H1 (cell line): ENCODE measurements around the gene SYK. TPM values are rescaled to one million over a fixed set of nuclear protein-coding genes. Genes with fewer than 3 reads are reported as not detected.

Source experiments
- CTCF ChIA-PET: fragments of 300-600 bp; sonication (Branson Sonifier 250); formaldehyde crosslinking; loops from one replicate; lab custom pipeline; 2021; ENCODE audit not compliant: partially characterized antibody; lab: Charles Lee
- POLR2A ChIA-PET: fragments of 300-600 bp; sonication (Branson Sonifier 250); formaldehyde crosslinking; loops from one replicate; lab custom pipeline; 2021; ENCODE audit warnings: inconsistent platforms; ENCODE audit not compliant: partially characterized antibody; lab: Charles Lee
- DNase-seq, 2 experiments: peaks; one replicate each; pipeline versions ENCODE4 v3.0.0 to v3.0.0-alpha.2; 2010 to 2022; ENCODE audit warnings: low spot score in 2 of 2, low read depth in 1 of 2, mixed read lengths in 1 of 2
- FAIRE-seq: peaks from 2 replicates; lab custom pipeline; 2011; peaks lifted over from hg19 to GRCh38; lab: Jason Lieb, UNC
- H2AFZ ChIP-seq: 2 replicates; pipeline ENCODE4 v1.8.1; 2012; ENCODE audit warnings: low read length, inconsistent platforms
- H2AK5ac ChIP-seq: 2 replicates; pipeline ENCODE4 v1.6.1; 2013; ENCODE audit warnings: low read depth, low read length
- H2BK120ac ChIP-seq: replicated peaks from 2 replicates; pipeline ENCODE3; 2013; ENCODE audit warnings: low read depth, low read length, inconsistent platforms
- H2BK12ac ChIP-seq: 2 replicates; pipeline ENCODE4 v1.6.1; 2013; ENCODE audit warnings: low read depth, low read length
- H2BK15ac ChIP-seq: 2 replicates; pipeline ENCODE4 v1.6.1; 2013; ENCODE audit warnings: low read length
- H2BK20ac ChIP-seq: 2 replicates; pipeline ENCODE4 v1.6.1; 2013; ENCODE audit warnings: low read length
- H2BK5ac ChIP-seq: 2 replicates; pipeline ENCODE4 v1.6.1; 2013; ENCODE audit warnings: low read depth, low read length
- H3K14ac ChIP-seq: 2 replicates; pipeline ENCODE4 v1.6.1; 2013; ENCODE audit warnings: inconsistent platforms; ENCODE audit not compliant: insufficient read length
- H3K18ac ChIP-seq: 2 replicates; pipeline ENCODE4 v1.6.1; 2013; ENCODE audit warnings: low read length; ENCODE audit errors: extremely low read depth
- H3K23ac ChIP-seq: 2 replicates; pipeline ENCODE4 v1.6.1; 2013; ENCODE audit warnings: inconsistent platforms; ENCODE audit not compliant: insufficient read length
- H3K23me2 ChIP-seq: 2 replicates; pipeline ENCODE4 v1.6.1; 2013; ENCODE audit warnings: low read depth, low read length
- H3K27ac ChIP-seq: 2 replicates; pipeline ENCODE4 v1.6.1; 2011; ENCODE audit warnings: low read depth, low read length, inconsistent platforms
- H3K27me3 ChIP-seq, 4 experiments: replicated peaks in 1 of 4; 1 replicate in 1 of 4; 2 replicates in 3 of 4; pipeline versions ENCODE4 v1.6.1 to v1.8.1; 2011 to 2013; ENCODE audit warnings: low read length in 3 of 4, mild to moderate bottlenecking in 3 of 4, inconsistent platforms in 2 of 4, mixed read lengths in 2 of 4, moderate library complexity in 1 of 4; ENCODE audit not compliant: control insufficient read depth in 3 of 4, insufficient read depth in 3 of 4; ENCODE audit errors: extremely low read depth in 1 of 4
- H3K36me3 ChIP-seq, 4 experiments: 2 replicates each; pipeline versions ENCODE4 v1.6.1 to v1.8.1; 2011 to 2013; ENCODE audit warnings: mild to moderate bottlenecking in 4 of 4, low read length in 3 of 4, moderate library complexity in 2 of 4, control low read depth in 1 of 4, inconsistent platforms in 1 of 4; ENCODE audit not compliant: insufficient read depth in 4 of 4, control insufficient read depth in 2 of 4
- H3K4ac ChIP-seq: replicated peaks from 2 replicates; pipeline ENCODE3; 2013; ENCODE audit warnings: low read length, low read depth, mixed read lengths, inconsistent platforms; ENCODE audit not compliant: insufficient read length
- H3K4me1 ChIP-seq, 4 experiments: replicated peaks in 1 of 4; 1 replicate in 1 of 4; 2 replicates in 3 of 4; pipeline versions ENCODE4 v1.6.1 to v1.8.1; 2011 to 2013; ENCODE audit warnings: low read length in 3 of 4, inconsistent platforms in 2 of 4, mixed read lengths in 1 of 4; ENCODE audit not compliant: insufficient read depth in 4 of 4, control insufficient read depth in 3 of 4
- H3K4me2 ChIP-seq, 2 experiments: 2 replicates each; pipeline versions ENCODE4 v1.6.1 to v1.8.1; 2011 to 2013; ENCODE audit warnings: low read depth in 2 of 2, low read length in 2 of 2, control low read depth in 1 of 2, inconsistent platforms in 1 of 2, mild to moderate bottlenecking in 1 of 2; ENCODE audit not compliant: insufficient read depth in 1 of 2
- H3K4me3 ChIP-seq, 4 experiments: fragments of 200-600, 300-600 bp in 1 of 4; sonication (generic), shearing (Covaris generic), sonication (Bioruptor Twin) in 1 of 4; 2 replicates each; pipeline versions ENCODE4 v1.5.1 to v1.8.1; 2011 to 2016; ENCODE audit warnings: low read length in 4 of 4, low read depth in 3 of 4, control low read depth in 2 of 4, inconsistent platforms in 2 of 4, mild to moderate bottlenecking in 2 of 4, mixed read lengths in 1 of 4, moderate library complexity in 1 of 4; ENCODE audit not compliant: insufficient read depth in 2 of 4; ENCODE audit errors: extremely low read depth in 1 of 4
- H3K56ac ChIP-seq: replicated peaks from 2 replicates; pipeline ENCODE3; 2013; ENCODE audit warnings: low read depth, mild to moderate bottlenecking, mixed read lengths, low read length, inconsistent platforms; ENCODE audit not compliant: insufficient read length
- H3K79me1 ChIP-seq: 2 replicates; pipeline ENCODE4 v1.6.1; 2013; ENCODE audit warnings: low read depth, low read length, control low read depth
- H3K79me2 ChIP-seq, 2 experiments: 2 replicates each; pipeline versions ENCODE4 v1.6.1 to v1.8.1; 2012 to 2013; ENCODE audit warnings: low read length in 2 of 2, mild to moderate bottlenecking in 2 of 2, inconsistent platforms in 1 of 2; ENCODE audit not compliant: insufficient read depth in 2 of 2, control insufficient read depth in 1 of 2
- H3K9ac ChIP-seq, 4 experiments: replicated peaks in 1 of 4; 1 replicate in 1 of 4; 2 replicates in 3 of 4; pipeline versions ENCODE4 v1.6.1 to v1.8.1; 2011 to 2013; ENCODE audit warnings: low read depth in 3 of 4, low read length in 3 of 4, control low read depth in 2 of 4, mild to moderate bottlenecking in 2 of 4, moderate library complexity in 2 of 4, inconsistent platforms in 1 of 4; ENCODE audit errors: extremely low read depth in 1 of 4
- H3K9me3 ChIP-seq, 2 experiments: 2 replicates each; pipeline versions ENCODE4 v1.6.1 to v1.8.1; 2012 to 2013; ENCODE audit warnings: mild to moderate bottlenecking in 2 of 2, moderate library complexity in 2 of 2, control low read depth in 1 of 2, inconsistent platforms in 1 of 2, low read depth in 1 of 2, low read length in 1 of 2, mixed read lengths in 1 of 2; ENCODE audit not compliant: insufficient read depth in 2 of 2
- H4K20me1 ChIP-seq, 2 experiments: replicated peaks in 1 of 2; 2 replicates each; pipeline versions ENCODE3 to v1.8.1; 2011 to 2013; ENCODE audit warnings: inconsistent platforms in 2 of 2, low read length in 2 of 2, mild to moderate bottlenecking in 1 of 2; ENCODE audit not compliant: insufficient read depth in 2 of 2, control insufficient read depth in 1 of 2
- H4K5ac ChIP-seq: 2 replicates; pipeline ENCODE4 v1.6.1; 2013; ENCODE audit warnings: low read length, low read depth, mixed read lengths, inconsistent platforms; ENCODE audit not compliant: insufficient read length
- H4K8ac ChIP-seq: 2 replicates; pipeline ENCODE4 v1.8.0; 2013; ENCODE audit warnings: mild to moderate bottlenecking, moderate library complexity, low read length, inconsistent platforms; ENCODE audit not compliant: insufficient read depth; ENCODE audit errors: extremely low read depth
- H4K91ac ChIP-seq: replicated peaks from 2 replicates; pipeline ENCODE3; 2013; ENCODE audit warnings: low read length, mixed read lengths, inconsistent platforms; ENCODE audit not compliant: insufficient read length
- BRCA1 ChIP-seq: IDR thresholded peaks from 2 replicates; pipeline ENCODE4 v1.6.1; 2012; ENCODE audit warnings: low read depth, low read length, improper control_type of control experiment
- MAFK ChIP-seq: IDR thresholded peaks from 2 replicates; pipeline ENCODE4 v1.6.1; 2012; ENCODE audit warnings: low read depth, mild to moderate bottlenecking, improper control_type of control experiment, low read length
- PHF8 ChIP-seq: fragments of 200-600 bp; sonication (generic); conservative IDR thresholded peaks from 2 replicates; pipeline ENCODE4 v1.7.1; 2012; ENCODE audit warnings: low read depth, mild to moderate bottlenecking, inconsistent platforms, low read length, moderate library complexity
- SAP30 ChIP-seq: fragments of 300-600 bp; sonication (generic); IDR thresholded peaks from 2 replicates; pipeline ENCODE4 v1.7.1; 2012; ENCODE audit warnings: low read length, moderate library complexity, mild to moderate bottlenecking, inconsistent platforms; ENCODE audit not compliant: insufficient read depth, insufficient replicate concordance
- ZNF274 ChIP-seq: IDR thresholded peaks from 2 replicates; pipeline ENCODE4 v1.7.0; 2012; ENCODE audit warnings: low read length, borderline replicate concordance; ENCODE audit errors: extremely low read depth
- polyA plus RNA-seq, 7 experiments: library from polyadenylated mRNA; depleted of rRNA in 3 of 7; stranded (reverse) in 5 of 7; unstranded in 2 of 7; fragments of >200 nt in 5 of 7; fragments of 200-250 nt in 2 of 7; gene quantifications; 1 replicate in 5 of 7; 2 replicates in 1 of 7; 4 replicates in 1 of 7; pipeline versions ENCODE4 v1.2.1 to v1.2.3, GENCODE V29; 2011 to 2013; ENCODE audit warnings: missing spikeins in 2 of 7, mixed read lengths in 2 of 7
- total RNA-seq: library from RNA; stranded (reverse); fragmentation: NEBNext Ultra II Directional; extraction: Animal tissue kit (Norgen Biotek cat#: 25700); gene quantifications from 2 replicates; pipeline ENCODE4 v1.2.1, GENCODE V29; 2021

SYK gene
- total and polyA plus RNA-seq, 2 of the 8 experiments (the other 6 are each of a cell fraction or from before 2014, with no cell fraction given): 1.5 to 4.4 TPM

GRCh38 chr9:90869361-90869760 is 67.7 kb downstream of the SYK start:
- Histone ChIP-seq H4K20me1 (no peaks in the 10 kb centered on the region), H2BK20ac (no peak overlapping the region), H2AK5ac (no peak overlapping the region), H3K27me3 (no peaks in the 10 kb centered on the region), H3K4me2 (no peak overlapping the region), H2BK5ac (no peak overlapping the region), H2BK15ac (no peak overlapping the region), H4K8ac (no peak overlapping the region), H4K5ac (no peak overlapping the region), H3K9me3 (no peaks in the 10 kb centered on the region), H3K14ac (no peak overlapping the region), H3K79me2 (no peaks in the 10 kb centered on the region), H2BK120ac (no peak overlapping the region), H3K18ac (no peak overlapping the region), H3K9ac (no peak overlapping the region), H3K27ac (no peak overlapping the region), H3K23ac (no peak overlapping the region), H4K91ac (no peak overlapping the region), H3K36me3 (no peaks in the 10 kb centered on the region), H3K56ac (no peak overlapping the region), H2AFZ (no peak overlapping the region), H3K4me1 (no peaks in the 10 kb centered on the region), H3K4me3 (no peak overlapping the region), H3K4ac (no peak overlapping the region), H2BK12ac (no peak overlapping the region), H3K79me1 (no peaks in the 10 kb centered on the region), H3K23me2 (no peaks in the 10 kb centered on the region)
- TF ChIP-seq MAFK (no peak), PHF8 (no peak), ZNF274 (no peak), SAP30 (no peak), BRCA1 (no peak)
- ChIA-PET POLR2A (interaction anchor here (0.6 kb wide), 1 partner anchor 241 kb away, joined by 3 read pairs; no protein-coding TSS in a partner anchor), CTCF (interaction anchor here (0.6 to 2.2 kb wide), 9 partner anchors 11 to 553 kb away, joined by 3 to 11 read pairs (median 3); no protein-coding TSS in a partner anchor)
- DNase-seq: no peak
- FAIRE-seq: no peak
